ENCODE data around the gene PRDM5. TPM values are rescaled to one million over a fixed set of nuclear protein-coding genes. Genes with fewer than 3 reads are reported as not detected.

The PRDM5 gene
- total RNA-seq, 1 donor from 2014 or later, result 6.5 TPM

- no peak overlapping the region for H3K4me3 ChIP-seq (ENCODE audit: insufficient read depth, low read depth, low read length)
- H3K9me3 Mint-ChIP-seq (ENCODE audit: unreplicated experiment), result no peaks in the 10 kb centered on the region
- no peaks in the 10 kb centered on the region for H3K27me3 ChIP-seq (ENCODE audit: insufficient read depth, low read length)
- H4K20me1 ChIP-seq (ENCODE audit: insufficient read depth, low read length), result no peaks in the 10 kb centered on the region
- H2AFZ ChIP-seq (ENCODE audit: low read depth, low read length), result no peak overlapping the region
- no peaks in the 10 kb centered on the region for H3K36me3 ChIP-seq (ENCODE audit: insufficient read depth, low read length)
- H3K4me1 ChIP-seq (ENCODE audit: insufficient read depth, low read length), result no peaks in the 10 kb centered on the region
- peaks cover 19% of the 10 kb centered on the region for H3K4me1 Mint-ChIP-seq (ENCODE audit: low read depth, unreplicated experiment)
- DNase-seq (ENCODE audit: low read depth) (peak; percentile 37), FAIRE-seq (no peak)
- no peak overlapping the region for H3K27ac ChIP-seq (ENCODE audit: low read depth, low read length)
- H3K9ac ChIP-seq (ENCODE audit: low read length), result no peak overlapping the region
- H3K4me2 ChIP-seq (ENCODE audit: low read length), result no peak overlapping the region
- H3K79me2 ChIP-seq (ENCODE audit: insufficient read depth, low read length), result no peaks in the 10 kb centered on the region
- no peaks in the 10 kb centered on the region for H3K36me3 Mint-ChIP-seq (ENCODE audit: low read depth, unreplicated experiment)
- no peak for TF ChIP-seq EZH2 (IDR thresholded peaks at IDR 0.05; ENCODE audit: insufficient read depth, low read length)
- no peak for TF ChIP-seq CTCF (IDR thresholded peaks at IDR 0.05; ENCODE audit: insufficient read depth, low read depth, low read length)
- H3K27me3 Mint-ChIP-seq (ENCODE audit: low read depth, unreplicated experiment), result no peaks in the 10 kb centered on the region
- H3K4me3 Mint-ChIP-seq (ENCODE audit: unreplicated experiment), result peak overlapping the region; percentile 37
- peak overlapping the region; percentile 85 for H3K27ac Mint-ChIP-seq (ENCODE audit: unreplicated experiment)
- H3K9me3 ChIP-seq (ENCODE audit: insufficient read depth, low read depth, low read length), result no peaks in the 10 kb centered on the region
Observed at GRCh38 chr4:120672558-120673147, 249.9 kb downstream of the PRDM5 start.

GRCh38 chr4:120672076-120672475 lies 250.4 kb downstream of the PRDM5 start:
- H3K27ac Mint-ChIP-seq (ENCODE audit: unreplicated experiment), result no peak overlapping the region
- no peak overlapping the region for H3K27ac ChIP-seq (ENCODE audit: low read depth, low read length)
- H2AFZ ChIP-seq (ENCODE audit: low read depth, low read length), result no peak overlapping the region
- no peaks in the 10 kb centered on the region for H3K79me2 ChIP-seq (ENCODE audit: insufficient read depth, low read length)
- H3K9me3 ChIP-seq (ENCODE audit: insufficient read depth, low read depth, low read length), result no peaks in the 10 kb centered on the region
- H3K27me3 ChIP-seq (ENCODE audit: insufficient read depth, low read length), result no peaks in the 10 kb centered on the region
- no peak overlapping the region for H3K4me3 ChIP-seq (ENCODE audit: insufficient read depth, low read depth, low read length)
- H3K27me3 Mint-ChIP-seq (ENCODE audit: low read depth, unreplicated experiment), result no peaks in the 10 kb centered on the region
- no peak overlapping the region for H3K4me2 ChIP-seq (ENCODE audit: low read length)
- no peak for FAIRE-seq
- H3K4me3 Mint-ChIP-seq (ENCODE audit: unreplicated experiment), result no peak overlapping the region
- no peak for DNase-seq (ENCODE audit: low read depth)
- H4K20me1 ChIP-seq (ENCODE audit: insufficient read depth, low read length), result no peaks in the 10 kb centered on the region
- H3K9me3 Mint-ChIP-seq (ENCODE audit: unreplicated experiment), result no peaks in the 10 kb centered on the region
- H3K9ac ChIP-seq (ENCODE audit: low read length), result no peak overlapping the region
- H3K36me3 Mint-ChIP-seq (ENCODE audit: low read depth, unreplicated experiment), result no peaks in the 10 kb centered on the region
- no peaks in the 10 kb centered on the region for H3K36me3 ChIP-seq (ENCODE audit: insufficient read depth, low read length)
- H3K4me1 Mint-ChIP-seq (ENCODE audit: low read depth, unreplicated experiment), result peaks cover 19% of the 10 kb centered on the region
- H3K4me1 ChIP-seq (ENCODE audit: insufficient read depth, low read length), result no peaks in the 10 kb centered on the region
- TF ChIP-seq EZH2 (IDR thresholded peaks at IDR 0.05; ENCODE audit: insufficient read depth, low read length) (no peak), CTCF (IDR thresholded peaks at IDR 0.05; ENCODE audit: insufficient read depth, low read depth, low read length) (no peak)

- TF ChIP-seq EZH2 (IDR thresholded peaks at IDR 0.05; ENCODE audit: insufficient read depth, low read length) (no peak), CTCF (IDR thresholded peaks at IDR 0.05; ENCODE audit: insufficient read depth, low read depth, low read length) (no peak)
Observed at GRCh38 chr4:120671538-120671937, 251.0 kb downstream of the PRDM5 start.

More at GRCh38 chr4:120671538-120671937, 251.0 kb downstream of the PRDM5 start:
- no peak for DNase-seq (ENCODE audit: low read depth)
- Mint-ChIP-seq H3K36me3 (ENCODE audit: low read depth, unreplicated experiment) (no peaks in the 10 kb centered on the region), H3K4me1 (ENCODE audit: low read depth, unreplicated experiment) (peaks cover 19% of the 10 kb centered on the region), H3K27me3 (ENCODE audit: low read depth, unreplicated experiment) (no peaks in the 10 kb centered on the region), H3K27ac (ENCODE audit: unreplicated experiment) (no peak overlapping the region), H3K9me3 (ENCODE audit: unreplicated experiment) (no peaks in the 10 kb centered on the region), H3K4me3 (ENCODE audit: unreplicated experiment) (no peak overlapping the region)
- Histone ChIP-seq H3K36me3 (ENCODE audit: insufficient read depth, low read length) (no peaks in the 10 kb centered on the region), H3K27ac (ENCODE audit: low read depth, low read length) (no peak overlapping the region), H3K27me3 (ENCODE audit: insufficient read depth, low read length) (no peaks in the 10 kb centered on the region), H3K4me3 (ENCODE audit: insufficient read depth, low read depth, low read length) (no peak overlapping the region), H3K9me3 (ENCODE audit: insufficient read depth, low read depth, low read length) (no peaks in the 10 kb centered on the region), H4K20me1 (ENCODE audit: insufficient read depth, low read length) (no peaks in the 10 kb centered on the region), H3K9ac (ENCODE audit: low read length) (no peak overlapping the region), H3K79me2 (ENCODE audit: insufficient read depth, low read length) (no peaks in the 10 kb centered on the region), H3K4me1 (ENCODE audit: insufficient read depth, low read length) (no peaks in the 10 kb centered on the region), H3K4me2 (ENCODE audit: low read length) (no peak overlapping the region), H2AFZ (ENCODE audit: low read depth, low read length) (no peak overlapping the region)
- FAIRE-seq, result no peak
